ENCODE data around the gene STK39. TPM values are rescaled to one million over a fixed set of nuclear protein-coding genes. Genes with fewer than 3 reads are reported as not detected.

Gene STK39
- total and polyA plus RNA-seq, 9 of the 15 experiments (the other 6 are each of a cell fraction or from before 2014, with no cell fraction given), result 0.19 to 0.76 (median 0.51) TPM

DNA sequence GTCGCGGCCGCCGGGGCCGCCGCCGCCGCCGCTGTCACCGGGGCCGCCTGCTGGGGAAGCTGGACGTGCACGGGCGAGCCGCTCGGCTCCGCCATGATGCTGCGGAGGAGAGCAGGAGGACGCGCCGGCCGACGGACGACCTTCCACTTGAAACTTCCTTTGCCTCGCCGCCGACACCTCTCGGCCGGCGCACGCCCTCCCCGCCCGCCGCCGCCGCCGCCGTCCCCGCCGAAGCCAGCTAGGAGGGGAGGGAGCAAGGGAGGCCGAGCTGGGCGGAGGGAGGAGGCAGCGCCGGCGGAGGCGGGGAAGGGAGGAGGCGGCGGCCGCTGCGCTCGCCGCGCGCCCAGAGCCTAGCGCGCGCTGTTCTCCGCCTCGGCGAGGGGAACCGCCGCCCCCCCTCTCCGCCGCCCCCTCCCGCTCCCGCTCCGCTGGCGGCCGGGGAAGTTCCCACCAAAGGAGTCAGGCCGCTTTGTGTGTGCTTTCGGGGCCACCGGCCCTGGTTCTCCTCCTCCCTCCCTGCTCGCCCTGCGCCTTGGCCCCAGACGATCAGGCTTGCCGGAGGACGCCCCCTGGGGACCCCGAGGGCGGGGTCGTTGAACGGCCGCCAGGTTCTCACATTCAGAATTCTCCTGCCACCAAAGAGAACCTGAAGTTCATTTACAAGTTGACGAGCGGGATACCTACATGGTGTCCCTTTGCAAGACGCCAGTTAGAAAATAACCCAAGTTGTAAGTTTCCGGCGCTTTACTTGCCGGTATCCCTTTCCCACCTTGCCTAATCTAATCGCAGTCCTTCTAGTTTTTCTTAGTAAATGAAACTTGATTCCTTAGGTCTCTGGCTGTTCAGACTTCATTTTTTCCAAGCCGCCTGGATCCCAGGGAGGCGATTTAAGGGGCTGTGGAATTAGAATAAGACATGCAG is at the start of gene STK39 (continued):
- TF ChIP-seq, protein P1, sequence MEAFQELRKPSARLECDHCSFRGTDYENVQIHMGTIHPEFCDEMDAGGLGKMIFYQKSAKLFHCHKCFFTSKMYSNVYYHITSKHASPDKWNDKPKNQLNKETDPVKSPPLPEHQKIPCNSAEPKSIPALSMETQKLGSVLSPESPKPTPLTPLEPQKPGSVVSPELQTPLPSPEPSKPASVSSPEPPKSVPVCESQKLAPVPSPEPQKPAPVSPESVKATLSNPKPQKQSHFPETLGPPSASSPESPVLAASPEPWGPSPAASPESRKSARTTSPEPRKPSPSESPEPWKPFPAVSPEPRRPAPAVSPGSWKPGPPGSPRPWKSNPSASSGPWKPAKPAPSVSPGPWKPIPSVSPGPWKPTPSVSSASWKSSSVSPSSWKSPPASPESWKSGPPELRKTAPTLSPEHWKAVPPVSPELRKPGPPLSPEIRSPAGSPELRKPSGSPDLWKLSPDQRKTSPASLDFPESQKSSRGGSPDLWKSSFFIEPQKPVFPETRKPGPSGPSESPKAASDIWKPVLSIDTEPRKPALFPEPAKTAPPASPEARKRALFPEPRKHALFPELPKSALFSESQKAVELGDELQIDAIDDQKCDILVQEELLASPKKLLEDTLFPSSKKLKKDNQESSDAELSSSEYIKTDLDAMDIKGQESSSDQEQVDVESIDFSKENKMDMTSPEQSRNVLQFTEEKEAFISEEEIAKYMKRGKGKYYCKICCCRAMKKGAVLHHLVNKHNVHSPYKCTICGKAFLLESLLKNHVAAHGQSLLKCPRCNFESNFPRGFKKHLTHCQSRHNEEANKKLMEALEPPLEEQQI (IDR thresholded peaks at IDR 0.05), result no peak
- no peak for TF ChIP-seq SMARCC2 (IDR thresholded peaks at IDR 0.05; ENCODE audit: low read depth)
- no peak for TF ChIP-seq MXI1 (IDR thresholded peaks at IDR 0.05; ENCODE audit: low read depth, low read length)
- no peak for TF ChIP-seq SIN3A (IDR thresholded peaks at IDR 0.05; ENCODE audit: borderline replicate concordance in 2 of 2, control insufficient read depth in 1 of 2, low read depth in 2 of 2, low read length in 2 of 2)
- no peak for TF ChIP-seq XRCC3 (IDR thresholded peaks at IDR 0.05)
- no peak for TF ChIP-seq CEBPG (CRISPR knock-in tag; IDR thresholded peaks at IDR 0.05)
- TF ChIP-seq CEBPG (tag; conservative IDR thresholded peaks at IDR 0.05 in 1 of 2, IDR thresholded peaks at IDR 0.05 in 1 of 2), result no peak
- TF ChIP-seq RAD21 (CRISPR knock-in tag; conservative IDR thresholded peaks at IDR 0.05 in 1 of 2, IDR thresholded peaks at IDR 0.05 in 1 of 2), result no peak
- TF ChIP-seq KLF10 (CRISPR knock-in tag; IDR thresholded peaks at IDR 0.05), result no peak
- no peak for TF ChIP-seq RBBP5 (IDR thresholded peaks at IDR 0.05; ENCODE audit: borderline replicate concordance, insufficient read depth, low read length, poor library complexity, severe bottlenecking)
- TF ChIP-seq SIRT6 (IDR thresholded peaks at IDR 0.05; ENCODE audit: low read depth, low read length), result no peak
- TF ChIP-seq ZNF583 (CRISPR knock-in tag; IDR thresholded peaks at IDR 0.05), result 0 out of 2 replicates have a peak, but pooled peaks have one; percentile 13
- TF ChIP-seq, protein P2, sequence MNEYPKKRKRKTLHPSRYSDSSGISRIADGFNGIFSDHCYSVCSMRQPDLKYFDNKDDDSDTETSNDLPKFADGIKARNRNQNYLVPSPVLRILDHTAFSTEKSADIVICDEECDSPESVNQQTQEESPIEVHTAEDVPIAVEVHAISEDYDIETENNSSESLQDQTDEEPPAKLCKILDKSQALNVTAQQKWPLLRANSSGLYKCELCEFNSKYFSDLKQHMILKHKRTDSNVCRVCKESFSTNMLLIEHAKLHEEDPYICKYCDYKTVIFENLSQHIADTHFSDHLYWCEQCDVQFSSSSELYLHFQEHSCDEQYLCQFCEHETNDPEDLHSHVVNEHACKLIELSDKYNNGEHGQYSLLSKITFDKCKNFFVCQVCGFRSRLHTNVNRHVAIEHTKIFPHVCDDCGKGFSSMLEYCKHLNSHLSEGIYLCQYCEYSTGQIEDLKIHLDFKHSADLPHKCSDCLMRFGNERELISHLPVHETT (CRISPR knock-in tag; conservative IDR thresholded peaks at IDR 0.05 in 1 of 2, IDR thresholded peaks at IDR 0.05 in 1 of 2), result 0 out of 4 replicates have a peak, but pooled peaks of 1 of the 2 experiments have one; percentile 4
- TF ChIP-seq HNRNPLL (IDR thresholded peaks at IDR 0.05; ENCODE audit: low read depth, low read length, poor library complexity, severe bottlenecking), result peak; percentile 51
- TF ChIP-seq, protein P3, sequence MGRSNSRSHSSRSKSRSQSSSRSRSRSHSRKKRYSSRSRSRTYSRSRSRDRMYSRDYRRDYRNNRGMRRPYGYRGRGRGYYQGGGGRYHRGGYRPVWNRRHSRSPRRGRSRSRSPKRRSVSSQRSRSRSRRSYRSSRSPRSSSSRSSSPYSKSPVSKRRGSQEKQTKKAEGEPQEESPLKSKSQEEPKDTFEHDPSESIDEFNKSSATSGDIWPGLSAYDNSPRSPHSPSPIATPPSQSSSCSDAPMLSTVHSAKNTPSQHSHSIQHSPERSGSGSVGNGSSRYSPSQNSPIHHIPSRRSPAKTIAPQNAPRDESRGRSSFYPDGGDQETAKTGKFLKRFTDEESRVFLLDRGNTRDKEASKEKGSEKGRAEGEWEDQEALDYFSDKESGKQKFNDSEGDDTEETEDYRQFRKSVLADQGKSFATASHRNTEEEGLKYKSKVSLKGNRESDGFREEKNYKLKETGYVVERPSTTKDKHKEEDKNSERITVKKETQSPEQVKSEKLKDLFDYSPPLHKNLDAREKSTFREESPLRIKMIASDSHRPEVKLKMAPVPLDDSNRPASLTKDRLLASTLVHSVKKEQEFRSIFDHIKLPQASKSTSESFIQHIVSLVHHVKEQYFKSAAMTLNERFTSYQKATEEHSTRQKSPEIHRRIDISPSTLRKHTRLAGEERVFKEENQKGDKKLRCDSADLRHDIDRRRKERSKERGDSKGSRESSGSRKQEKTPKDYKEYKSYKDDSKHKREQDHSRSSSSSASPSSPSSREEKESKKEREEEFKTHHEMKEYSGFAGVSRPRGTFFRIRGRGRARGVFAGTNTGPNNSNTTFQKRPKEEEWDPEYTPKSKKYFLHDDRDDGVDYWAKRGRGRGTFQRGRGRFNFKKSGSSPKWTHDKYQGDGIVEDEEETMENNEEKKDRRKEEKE (IDR thresholded peaks at IDR 0.05; ENCODE audit: borderline replicate concordance in 1 of 2, control insufficient read depth in 1 of 2, low read depth in 2 of 2, low read length in 1 of 2), result no peak
- TF ChIP-seq LCOR (CRISPR knock-in tag; IDR thresholded peaks at IDR 0.05), result no peak
- TF ChIP-seq HDAC6 (IDR thresholded peaks at IDR 0.05; ENCODE audit: low read depth, low read length), result no peak
- no peak for TF ChIP-seq LARP7 (IDR thresholded peaks at IDR 0.05)

Measured in K562 (cell line).